Measurements from ENCODE around the gene VPS13C.

DNA sequence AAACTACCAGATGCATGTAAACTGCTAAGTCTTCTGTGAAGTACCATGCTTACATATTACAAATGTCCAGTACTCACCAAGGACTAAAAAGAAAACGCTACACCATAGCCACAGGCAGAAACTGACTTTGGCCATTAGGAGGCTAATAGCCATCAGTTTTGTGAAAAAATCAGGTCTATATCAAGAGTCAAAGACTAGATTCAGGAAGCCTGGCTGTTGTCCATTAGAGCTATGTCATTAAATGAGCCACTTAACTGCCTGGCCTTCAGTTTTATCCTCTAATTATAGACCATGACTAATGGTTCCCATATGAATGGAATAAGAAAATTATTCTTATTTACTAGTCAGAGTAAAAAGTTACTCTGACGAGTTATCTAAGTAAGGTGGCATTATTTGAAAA, 144.1 kb downstream of the VPS13C start:
- TF ChIP-seq CTCF (IDR thresholded peaks at IDR 0.05) (no peak), ZFX (IDR thresholded peaks at IDR 0.05; ENCODE audit: borderline replicate concordance) (no peak)

Measured in 22Rv1 (cell line).